GM12865 (cell line): ENCODE measurements around the gene SCN9A.

Experiments used
- DNase-seq: peaks from one replicate; pipeline ENCODE4 v3.0.0; 2010; ENCODE audit warnings: low read depth
- H3K4me3 ChIP-seq: 2 replicates; pipeline ENCODE4 v1.5.1; 2011; ENCODE audit warnings: mild to moderate bottlenecking, low read depth, low read length, control low read depth
- TF ChIP-seq, protein P1 (sequence below): IDR thresholded peaks from 2 replicates; pipeline ENCODE4 v1.5.1; 2011; ENCODE audit warnings: low read length, control low read depth, low read depth, inconsistent platforms; ENCODE audit not compliant: insufficient read depth; ENCODE audit errors: missing control alignments

SCN9A gene

DNA sequence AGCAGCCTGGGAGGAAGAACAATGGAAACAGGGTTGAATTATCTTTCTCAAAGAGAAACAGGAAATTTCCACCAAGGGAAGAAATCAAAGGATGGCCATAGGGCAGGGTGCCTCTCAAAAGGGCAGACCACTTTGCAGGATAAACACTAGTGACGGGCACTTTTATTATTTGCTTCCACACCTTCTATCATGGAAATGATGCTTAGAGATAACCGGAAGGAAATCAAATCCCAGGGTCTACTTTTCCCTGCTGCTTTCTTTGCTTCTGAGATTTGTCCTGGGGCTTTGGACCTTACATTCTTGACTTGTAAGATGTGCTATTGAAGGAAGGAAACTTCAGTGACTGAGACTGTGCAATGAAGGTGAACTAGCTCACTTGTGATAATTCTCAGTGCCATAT, 1.1 kb upstream of the SCN9A start:
- TF ChIP-seq, protein P1, sequence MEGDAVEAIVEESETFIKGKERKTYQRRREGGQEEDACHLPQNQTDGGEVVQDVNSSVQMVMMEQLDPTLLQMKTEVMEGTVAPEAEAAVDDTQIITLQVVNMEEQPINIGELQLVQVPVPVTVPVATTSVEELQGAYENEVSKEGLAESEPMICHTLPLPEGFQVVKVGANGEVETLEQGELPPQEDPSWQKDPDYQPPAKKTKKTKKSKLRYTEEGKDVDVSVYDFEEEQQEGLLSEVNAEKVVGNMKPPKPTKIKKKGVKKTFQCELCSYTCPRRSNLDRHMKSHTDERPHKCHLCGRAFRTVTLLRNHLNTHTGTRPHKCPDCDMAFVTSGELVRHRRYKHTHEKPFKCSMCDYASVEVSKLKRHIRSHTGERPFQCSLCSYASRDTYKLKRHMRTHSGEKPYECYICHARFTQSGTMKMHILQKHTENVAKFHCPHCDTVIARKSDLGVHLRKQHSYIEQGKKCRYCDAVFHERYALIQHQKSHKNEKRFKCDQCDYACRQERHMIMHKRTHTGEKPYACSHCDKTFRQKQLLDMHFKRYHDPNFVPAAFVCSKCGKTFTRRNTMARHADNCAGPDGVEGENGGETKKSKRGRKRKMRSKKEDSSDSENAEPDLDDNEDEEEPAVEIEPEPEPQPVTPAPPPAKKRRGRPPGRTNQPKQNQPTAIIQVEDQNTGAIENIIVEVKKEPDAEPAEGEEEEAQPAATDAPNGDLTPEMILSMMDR: no peak
- DNase-seq: no peak
- H3K4me3 ChIP-seq: no peak overlapping the region

- TF ChIP-seq, protein P1: no peak
- DNase-seq: no peak
- no peak overlapping the region for H3K4me3 ChIP-seq
Measured at GRCh38 chr2:166376488-166376828, 714 bp upstream of the SCN9A start.

GRCh38 chr2:166375195-166375735, 479 bp downstream of the SCN9A start:
- peak; percentile 5 for DNase-seq
- TF ChIP-seq, protein P1: no peak
- no peak overlapping the region for H3K4me3 ChIP-seq

DNA sequence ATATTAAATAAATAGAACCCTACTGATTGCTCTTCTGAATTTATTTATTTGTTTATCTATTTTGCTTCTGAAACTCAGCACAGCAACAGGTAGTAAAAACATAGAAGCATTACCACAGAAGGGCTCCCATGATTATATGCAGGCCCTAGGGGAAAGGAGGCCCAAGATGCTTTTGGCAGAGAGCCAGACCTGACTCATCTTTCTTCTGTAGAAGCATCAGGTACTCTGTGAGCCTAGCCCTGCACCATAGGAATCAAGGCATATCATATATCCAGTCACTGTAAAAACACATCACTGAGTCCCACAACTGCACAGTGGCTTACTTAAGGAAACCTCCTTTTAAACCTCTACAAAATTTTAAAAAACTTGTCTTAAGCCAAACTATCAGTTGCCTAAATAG, 1.8 kb downstream of the SCN9A start:
- TF ChIP-seq, protein P1: no peak
- DNase-seq: no peak
- no peak overlapping the region for H3K4me3 ChIP-seq

DNA sequence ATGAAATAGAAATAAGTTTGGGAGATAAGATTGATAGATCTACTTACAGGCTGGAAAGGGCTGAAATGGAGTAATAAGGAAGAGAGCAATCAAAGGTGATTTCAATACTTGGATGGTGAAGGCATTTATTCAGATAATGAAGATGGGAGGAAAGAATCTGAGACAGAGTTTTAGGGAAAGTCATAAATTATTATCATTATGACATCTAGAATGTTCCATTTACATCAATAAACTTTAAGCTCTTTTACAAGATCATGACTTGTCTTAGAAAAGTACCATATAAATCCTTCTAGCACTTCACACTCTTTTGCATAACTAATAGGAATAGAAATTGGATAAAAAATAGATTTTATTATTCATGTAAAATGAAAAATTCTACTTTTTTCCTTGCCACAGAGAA, 2.2 kb downstream of the SCN9A start:
- TF ChIP-seq, protein P1: no peak
- DNase-seq: no peak
- H3K4me3 ChIP-seq: no peak overlapping the region

GRCh38 chr2:166373105-166373504, 2.6 kb downstream of the SCN9A start:
- H3K4me3 ChIP-seq: no peak overlapping the region
- no peak for DNase-seq
- TF ChIP-seq, protein P1: no peak

DNA sequence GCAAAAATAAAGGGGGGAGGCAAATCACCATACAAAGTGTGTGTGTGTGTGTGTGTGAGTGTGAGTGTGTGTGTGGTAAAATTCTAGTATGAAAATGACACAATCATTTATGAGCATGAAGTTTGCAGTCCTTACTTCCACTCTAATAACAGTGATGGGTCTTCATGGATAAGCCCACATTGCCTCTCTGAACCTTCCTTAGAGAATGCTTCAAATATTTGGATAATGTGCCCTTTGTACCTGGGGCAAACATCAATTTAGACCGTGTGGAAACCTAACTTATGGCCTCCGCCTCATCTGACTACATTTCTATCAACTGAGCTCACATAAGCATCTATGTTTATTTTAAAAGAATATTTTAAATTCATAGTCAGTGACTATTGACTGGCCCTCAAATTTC, 3.7 kb downstream of the SCN9A start:
- no peak overlapping the region for H3K4me3 ChIP-seq
- DNase-seq: no peak
- TF ChIP-seq, protein P1: no peak
